Heart right ventricle (tissue), 16 donors: Measurements from ENCODE around the gene ATP13A2. TPM values are rescaled to one million over a fixed set of nuclear protein-coding genes. Genes with fewer than 3 reads are reported as not detected.

ENCODE experiments used
- ATAC-seq, 8 donors: fragments of 200-7000 bp; cut with Tn5 transposase; one replicate each; pipeline ENCODE4 v1.9.1; 2020; ENCODE audit warnings: mild to moderate bottlenecking in 8 of 8, moderate library complexity in 8 of 8, moderate number of reproducible peaks in 1 of 8
- DNase-seq, 2 donors: peaks; one replicate each; pipeline ENCODE4 v3.0.0-alpha.2; 2020
- H3K27ac ChIP-seq, 10 donors: fragments of 200-600 bp; sonication (generic) in 2 of 10; one replicate each; pipeline versions ENCODE4 v1.5.0 to v1.8.0; 2020 to 2022; ENCODE audit warnings: mild to moderate bottlenecking in 3 of 10
- H3K27me3 ChIP-seq, 7 donors: fragments of 200-600 bp; one replicate each; pipeline ENCODE4 v1.8.0; 2021 to 2022; ENCODE audit warnings: mild to moderate bottlenecking in 2 of 7
- H3K36me3 ChIP-seq, 9 donors: fragments of 200-600 bp; sonication (generic) in 1 of 9; one replicate each; pipeline versions ENCODE4 v1.5.0 to v1.8.0; 2020 to 2022; ENCODE audit warnings: mild to moderate bottlenecking in 2 of 9
- H3K4me1 ChIP-seq, 9 donors: fragments of 200-600 bp; sonication (generic) in 1 of 9; one replicate each; pipeline versions ENCODE4 v1.5.0 to v1.8.0; 2020 to 2022; ENCODE audit warnings: mild to moderate bottlenecking in 4 of 9
- H3K4me3 ChIP-seq, 10 donors: fragments of 200-600 bp; sonication (generic) in 2 of 10; one replicate each; pipeline versions ENCODE4 v1.5.0 to v1.8.0; 2020 to 2022; ENCODE audit warnings: mild to moderate bottlenecking in 7 of 10, moderate library complexity in 2 of 10
- H3K9me3 ChIP-seq, 11 donors: fragments of 200-600 bp in 10 of 11; sonication (generic) in 2 of 11; one replicate each; pipeline versions ENCODE4 v1.5.0 to v1.8.0; 2013 to 2022; ENCODE audit warnings: mild to moderate bottlenecking in 2 of 11, control low read depth in 1 of 11, moderate library complexity in 1 of 11
- CTCF ChIP-seq, 9 donors: fragments of 200-600 bp; sonication (generic) in 2 of 9; IDR thresholded peaks; one replicate each; pipeline versions ENCODE4 v1.5.0 to v1.8.0; 2021 to 2022; ENCODE audit warnings: antibody characterized with exemption in 9 of 9, mild to moderate bottlenecking in 5 of 9, moderate library complexity in 1 of 9
- WGBS, 2 donors: extraction: QIAGEN DNeasy Blood & Tissue Kit; methylation state at CpG; one replicate each; pipeline ENCODE4 v1.1.7; 2013; ENCODE audit warnings: inconsistent platforms in 1 of 2; 5-methylcytosine and 5-hydroxymethylcytosine counted together
- intact Hi-C, 10 donors: fragments of 100-400 bp; cut with DNase I; formaldehyde crosslinking; loops; one replicate each; pipeline versions ENCODE4 v1.11.1 to v1.14.2; 2022
- polyA plus RNA-seq, 2 donors: library from polyadenylated mRNA; stranded (reverse); fragments of 200-250 nt; gene quantifications; one replicate each; pipeline ENCODE4 v1.2.3, GENCODE V29; 2013
- total RNA-seq, 10 donors: library from RNA; stranded (reverse); fragmentation: NEBNext Ultra II Directional in 3 of 10; extraction: Animal tissue kit (Norgen Biotek cat#: 25700) in 3 of 10; gene quantifications; one replicate each; pipeline versions ENCODE4 v1.2.1 to v1.2.4, GENCODE V29; 2021 to 2023
- donor health status: Arrhythmogenic right ventricular cardiomyopathy.
- donor health status: ischemic (EF 13 %, LVEDD 7.1; RV severe dilation, severe dysfunction).
- donor health status: healthy with polysubstance abuse.
- donor health status: DM: no; HTN: yes; CAD: no.
- donor health status: DM: no; HTN: no; CAD: no.
- donor health status: ischemic (EF 25% LVEDD 6.9; RV normal size, moderate dysfunction).
- donor health status: ischemic (EF 25% LVEDD 5.7; RV mildly dilated, moderate dysfunction).
- donor health status: healthy.
- donor health status: DM: yes; HTN: yes; CAD: no.
- donor health status: Ischemic cardiomyopathy.
- donor health status: ischemic (EF 35%, LVEDD 5.7; RV mildly dilated, moderate dysfunction).
- donor health status: nonischemic (EF 11% LVEDD 7.7; RV severe dilation, severe dysfunction).
- donor health status: DM: yes; HTN: yes; CAD: no.
- donor health status: PGD.
- donor health status: ischemic (EF 29% LVEDD 5.4; RV normal size, mild dysfunction).
- donor health status: nonischemic (EF 23%, LVEDD 6.1; RV moderate dilation, normal function).

ATP13A2 gene
- total and polyA plus RNA-seq, 12 donors, result 7.2 to 20.0 (median 11.0) TPM

- peak overlapping the region in 8 of 10 donors; percentile 32 to 53 (median 48) for H3K4me3 ChIP-seq
- peaks cover 9 to 28% (median 17%) of the 10 kb centered on the region in 9 donors for H3K4me1 ChIP-seq
- 46 to 53% methylated on average over 20 of the region's 20 CpGs for WGBS, 2 donors
- H3K9me3 ChIP-seq, result no peaks in the 10 kb centered on the region
- H3K27ac ChIP-seq, result peak overlapping the region in 8 of 10 donors; percentile 32 to 72 (median 52)
- intact Hi-C loops, result no loop called here
- H3K27me3 ChIP-seq, result peaks cover 0 to 36% (median 9%) of the 10 kb centered on the region in 7 donors
- TF ChIP-seq CTCF (IDR thresholded peaks at IDR 0.05), result no peak
- ATAC-seq (peak; percentile 35 to 80 (median 73)), DNase-seq (peak; percentile 42 to 54)
- no peaks in the 10 kb centered on the region for H3K36me3 ChIP-seq
These were observed 32.9 kb downstream of the ATP13A2 start for GRCh38 chr1:16978567-16979474.

- Histone ChIP-seq H3K27ac (peak overlapping the region in 6 of 10 donors; percentile 32 to 72 (median 60)), H3K27me3 (peaks cover 0 to 36% (median 9%) of the 10 kb centered on the region in 7 donors), H3K4me1 (peaks cover 9 to 28% (median 17%) of the 10 kb centered on the region in 9 donors), H3K36me3 (no peaks in the 10 kb centered on the region), H3K4me3 (no peak overlapping the region), H3K9me3 (no peaks in the 10 kb centered on the region)
- WGBS, 2 donors, result 91 to 94% methylated on average over 4 of the region's 4 CpGs
- ATAC-seq (no peak), DNase-seq (no peak)
- no peak for TF ChIP-seq CTCF (IDR thresholded peaks at IDR 0.05)
- intact Hi-C loops, result no loop called here
These were observed 33.6 kb downstream of the ATP13A2 start for GRCh38 chr1:16978139-16978538.

DNA sequence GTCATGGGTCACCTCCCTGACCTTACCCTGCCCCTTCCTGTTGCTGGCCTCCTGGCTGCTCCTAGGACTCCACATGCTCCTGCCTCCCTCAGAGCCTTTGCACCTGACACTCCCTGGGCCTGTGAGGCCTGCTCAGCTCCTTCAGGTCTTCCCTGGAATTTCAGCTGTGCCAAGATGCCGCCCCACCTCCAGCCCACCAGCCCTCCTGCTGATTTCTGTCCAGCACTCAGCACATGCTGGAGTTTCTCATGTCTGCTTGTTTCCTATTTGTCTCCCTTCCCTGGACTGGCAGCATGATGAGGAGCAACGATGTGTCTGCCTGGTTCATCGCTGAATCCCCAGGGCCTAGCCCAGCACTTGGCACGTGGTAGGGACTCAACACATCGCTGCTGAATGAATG is 34.4 kb downstream of the ATP13A2 start:
- Histone ChIP-seq H3K9me3 (no peaks in the 10 kb centered on the region), H3K4me1 (peaks cover 9 to 28% (median 17%) of the 10 kb centered on the region in 9 donors), H3K36me3 (no peaks in the 10 kb centered on the region), H3K27ac (no peak overlapping the region), H3K4me3 (no peak overlapping the region), H3K27me3 (peaks cover 0 to 36% (median 9%) of the 10 kb centered on the region in 7 donors)
- DNase-seq, result no peak
- WGBS, 2 donors, result 86 to 93% methylated on average over 5 of the region's 5 CpGs
- no peak for ATAC-seq
- TF ChIP-seq CTCF (IDR thresholded peaks at IDR 0.05), result no peak
- intact Hi-C loops, result no loop called here

GRCh38 chr1:16976966-16977365 is 34.8 kb downstream of the ATP13A2 start:
- Histone ChIP-seq H3K4me3 (no peak overlapping the region), H3K36me3 (no peaks in the 10 kb centered on the region), H3K4me1 (peaks cover 9 to 28% (median 17%) of the 10 kb centered on the region in 9 donors), H3K27ac (no peak overlapping the region), H3K9me3 (no peaks in the 10 kb centered on the region), H3K27me3 (peaks cover 0 to 34% (median 9%) of the 10 kb centered on the region in 7 donors)
- ATAC-seq (no peak), DNase-seq (no peak)
- WGBS, 2 donors, result 82 to 86% methylated on average over 16 of the region's 16 CpGs
- TF ChIP-seq CTCF (IDR thresholded peaks at IDR 0.05), result no peak
- intact Hi-C loops, result no loop called here
